HG03558 (cell line): ENCODE data around the gene TOP3A.
"Not testable (repeated sequence)": the region's sequence is repeated elsewhere in the genome, so short reads cannot be mapped to it uniquely, and the experiment has no call there.

Experiments used
- ATAC-seq: cut with Tn5 transposase; IDR thresholded peaks from one replicate; pipeline ENCODE4 v1.9.1; 2021; ENCODE audit warnings: moderate number of reproducible peaks; ENCODE audit not compliant: unreplicated experiment; ENCODE audit errors: extremely low read depth

The TOP3A gene, protein sequence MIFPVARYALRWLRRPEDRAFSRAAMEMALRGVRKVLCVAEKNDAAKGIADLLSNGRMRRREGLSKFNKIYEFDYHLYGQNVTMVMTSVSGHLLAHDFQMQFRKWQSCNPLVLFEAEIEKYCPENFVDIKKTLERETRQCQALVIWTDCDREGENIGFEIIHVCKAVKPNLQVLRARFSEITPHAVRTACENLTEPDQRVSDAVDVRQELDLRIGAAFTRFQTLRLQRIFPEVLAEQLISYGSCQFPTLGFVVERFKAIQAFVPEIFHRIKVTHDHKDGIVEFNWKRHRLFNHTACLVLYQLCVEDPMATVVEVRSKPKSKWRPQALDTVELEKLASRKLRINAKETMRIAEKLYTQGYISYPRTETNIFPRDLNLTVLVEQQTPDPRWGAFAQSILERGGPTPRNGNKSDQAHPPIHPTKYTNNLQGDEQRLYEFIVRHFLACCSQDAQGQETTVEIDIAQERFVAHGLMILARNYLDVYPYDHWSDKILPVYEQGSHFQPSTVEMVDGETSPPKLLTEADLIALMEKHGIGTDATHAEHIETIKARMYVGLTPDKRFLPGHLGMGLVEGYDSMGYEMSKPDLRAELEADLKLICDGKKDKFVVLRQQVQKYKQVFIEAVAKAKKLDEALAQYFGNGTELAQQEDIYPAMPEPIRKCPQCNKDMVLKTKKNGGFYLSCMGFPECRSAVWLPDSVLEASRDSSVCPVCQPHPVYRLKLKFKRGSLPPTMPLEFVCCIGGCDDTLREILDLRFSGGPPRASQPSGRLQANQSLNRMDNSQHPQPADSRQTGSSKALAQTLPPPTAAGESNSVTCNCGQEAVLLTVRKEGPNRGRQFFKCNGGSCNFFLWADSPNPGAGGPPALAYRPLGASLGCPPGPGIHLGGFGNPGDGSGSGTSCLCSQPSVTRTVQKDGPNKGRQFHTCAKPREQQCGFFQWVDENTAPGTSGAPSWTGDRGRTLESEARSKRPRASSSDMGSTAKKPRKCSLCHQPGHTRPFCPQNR

DNA sequence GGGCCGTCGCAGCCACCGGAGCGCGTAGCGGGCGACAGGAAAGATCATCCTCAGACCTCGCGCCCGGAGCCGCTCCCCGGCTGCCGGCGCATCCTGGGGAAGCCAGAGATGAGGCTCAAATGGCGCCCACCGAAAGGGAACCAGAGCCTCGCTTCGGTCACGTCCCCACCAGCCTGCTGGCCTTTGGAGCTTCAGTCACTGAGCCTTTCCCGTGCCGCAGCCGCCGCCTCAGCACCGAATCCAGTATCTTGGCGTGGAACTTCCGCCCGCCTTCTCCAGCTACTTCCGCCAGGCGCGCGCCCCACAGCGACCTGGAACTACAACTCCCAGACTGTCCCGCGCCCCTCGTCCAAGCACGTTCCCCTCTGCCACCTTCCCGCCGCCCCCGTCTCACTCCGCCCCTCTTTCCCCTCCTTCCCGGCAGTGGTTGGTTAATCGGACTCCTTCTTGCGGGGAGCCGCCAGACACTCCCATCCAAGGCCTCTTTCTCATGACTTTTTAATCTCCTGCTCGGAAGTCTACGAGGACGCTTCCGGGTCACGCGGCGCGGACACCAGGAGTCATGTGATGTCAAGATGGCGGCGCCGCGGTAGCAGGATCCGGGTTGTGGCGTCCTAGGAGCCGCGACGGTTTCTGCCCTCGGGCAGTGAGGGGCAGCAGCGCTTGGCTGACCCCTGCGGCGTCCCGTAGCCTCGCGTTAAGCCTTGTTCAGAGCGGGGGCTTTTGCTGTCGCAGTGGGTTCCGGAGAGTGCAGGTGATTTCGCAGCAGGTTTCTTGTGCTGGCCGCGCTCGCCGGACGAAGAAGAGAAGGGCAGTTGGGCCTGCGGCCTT lies at the start of gene TOP3A, which contains the start of gene SMCR8:
Gene TOP3A, minus strand, starts transcription at position 264 of the 831 bp plus-strand sequence. Its CDS starts 216 bp downstream, at position 48.
Gene SMCR8, plus strand, starts transcription at position 563 of the 831 bp plus-strand sequence. CDS start 497 bp downstream, outside the sequence.
- ATAC-seq: peak; percentile 68

DNA sequence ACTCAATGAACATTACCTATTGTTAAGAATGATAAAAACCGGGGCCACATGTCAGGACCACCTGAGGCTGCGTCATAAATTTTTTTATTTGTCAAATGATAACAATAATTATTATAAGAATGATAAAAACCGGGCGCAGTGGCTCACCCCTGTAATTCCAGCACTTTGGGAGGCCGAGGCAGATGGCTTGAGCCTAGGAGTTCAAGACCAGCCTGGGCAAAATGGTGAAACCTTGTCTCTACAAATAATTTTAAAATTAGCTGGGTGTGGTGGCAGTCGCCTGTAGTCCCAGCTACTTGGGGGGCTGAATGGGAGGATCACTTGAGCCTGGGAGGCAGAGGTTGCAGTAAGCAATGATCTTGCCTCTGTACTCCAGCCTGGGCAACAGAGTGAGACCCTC lies 49.4 kb upstream of the TOP3A start:
- ATAC-seq: no peak

DNA sequence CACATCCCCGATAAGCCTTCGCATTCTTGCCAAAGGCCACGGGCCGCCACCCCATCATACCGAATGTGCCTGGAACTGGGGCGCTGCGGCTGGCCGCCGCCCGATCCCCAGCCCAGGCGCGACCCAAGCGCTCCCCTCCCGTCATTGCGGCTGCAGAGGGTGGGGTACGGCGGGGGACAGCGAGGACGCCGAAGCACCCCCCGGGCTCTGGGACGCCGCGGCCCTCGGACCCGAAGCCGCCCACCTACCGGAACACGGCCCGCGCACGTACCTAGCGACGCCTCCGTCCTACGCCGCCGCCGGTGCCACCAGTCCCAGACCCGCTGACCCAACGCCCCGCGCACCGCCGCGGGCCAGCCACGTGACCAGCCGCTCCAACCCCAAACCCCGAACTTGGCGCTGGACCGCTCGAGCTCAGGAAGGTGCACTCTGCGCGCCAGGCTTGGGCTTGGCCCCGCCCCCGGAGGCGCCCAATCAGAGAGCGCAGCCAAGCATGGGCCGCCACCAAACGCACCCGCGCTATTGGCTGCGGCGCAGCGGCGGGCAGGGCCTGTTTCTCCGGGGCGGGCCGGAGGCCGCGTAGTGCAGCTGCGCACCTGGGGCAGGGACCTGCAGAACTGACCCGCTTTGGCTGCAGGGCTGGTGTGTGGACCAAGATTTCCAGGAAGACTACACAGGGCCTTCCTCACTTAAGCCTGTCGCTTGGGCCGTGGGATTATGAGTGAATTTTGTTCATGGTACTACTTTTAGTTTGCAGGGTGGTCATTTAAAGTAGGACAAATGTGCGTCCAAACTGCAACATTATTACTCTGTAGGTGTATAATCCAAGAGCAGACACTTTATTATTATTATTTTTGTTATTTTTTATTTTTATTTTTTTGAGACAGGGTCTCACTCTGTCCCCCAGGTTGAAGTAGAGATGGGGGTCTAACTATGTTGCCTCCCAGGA lies 48.6 kb upstream of the TOP3A start, which contains the start of gene SHMT1:
Gene SHMT1, minus strand, starts transcription at position 450 of the 949 bp plus-strand sequence. CDS start 7,569 bp downstream, outside the sequence.
- ATAC-seq: peak; percentile 90

DNA sequence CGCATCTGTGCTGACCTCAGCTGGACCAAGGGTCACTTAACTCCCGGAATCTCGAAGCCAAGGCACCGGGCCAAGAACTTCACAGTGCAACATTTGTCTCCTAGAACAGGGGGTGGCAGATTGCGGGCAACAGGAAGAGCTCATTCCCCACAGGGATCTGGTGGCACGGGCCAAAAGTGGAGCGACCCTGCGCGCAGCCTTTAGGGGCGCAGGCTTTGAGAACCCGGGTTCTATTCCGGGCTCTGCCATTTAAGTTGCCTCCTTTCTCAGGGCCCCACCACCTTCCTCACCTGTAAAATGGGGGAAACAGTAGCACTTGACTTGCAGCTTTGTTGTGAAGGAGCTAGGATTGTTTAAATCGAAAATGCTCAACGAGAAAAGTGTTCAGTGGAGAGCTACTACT lies 47.9 kb upstream of the TOP3A start:
- ATAC-seq: no peak

DNA sequence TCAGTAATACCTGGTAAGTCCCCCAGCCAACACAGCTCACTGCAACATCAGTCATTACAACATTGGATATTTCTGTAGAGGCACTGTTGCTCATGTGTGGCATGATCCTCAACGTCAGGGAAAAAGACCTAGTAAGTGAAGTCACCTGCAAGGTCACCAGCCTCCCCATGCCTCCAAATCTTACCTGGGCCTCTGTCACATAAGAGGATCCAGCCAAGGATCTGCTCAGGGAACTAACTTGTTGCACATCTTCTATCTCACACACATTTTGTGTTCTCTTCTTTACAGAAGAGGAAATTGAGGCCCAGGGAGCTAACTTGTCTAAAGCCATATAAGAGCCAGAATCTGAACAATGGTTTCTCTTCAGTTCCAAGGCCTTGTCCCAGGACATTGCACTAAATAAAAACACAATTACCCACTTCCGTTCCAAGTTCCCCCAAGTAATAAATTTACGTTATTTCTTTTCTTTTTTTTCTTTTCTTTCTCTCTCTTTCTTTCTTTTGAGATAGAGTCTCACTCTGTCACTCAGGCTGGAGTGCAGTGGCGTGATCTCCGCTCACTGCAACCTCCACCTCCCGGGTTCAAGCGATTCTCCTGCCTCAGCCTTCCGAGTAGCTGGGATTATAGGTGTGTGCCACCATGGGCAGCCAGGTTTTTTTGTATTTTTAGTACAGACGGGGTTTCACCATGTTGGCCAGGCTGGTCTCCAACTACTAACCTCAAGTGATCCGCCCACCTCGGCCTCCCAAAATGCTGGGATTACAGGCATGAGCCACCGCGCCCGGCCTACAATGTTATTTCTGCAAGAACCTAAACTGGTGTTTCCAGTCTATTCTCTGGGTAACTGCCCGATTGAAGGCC lies 47.3 kb upstream of the TOP3A start:
- ATAC-seq: no peak

DNA sequence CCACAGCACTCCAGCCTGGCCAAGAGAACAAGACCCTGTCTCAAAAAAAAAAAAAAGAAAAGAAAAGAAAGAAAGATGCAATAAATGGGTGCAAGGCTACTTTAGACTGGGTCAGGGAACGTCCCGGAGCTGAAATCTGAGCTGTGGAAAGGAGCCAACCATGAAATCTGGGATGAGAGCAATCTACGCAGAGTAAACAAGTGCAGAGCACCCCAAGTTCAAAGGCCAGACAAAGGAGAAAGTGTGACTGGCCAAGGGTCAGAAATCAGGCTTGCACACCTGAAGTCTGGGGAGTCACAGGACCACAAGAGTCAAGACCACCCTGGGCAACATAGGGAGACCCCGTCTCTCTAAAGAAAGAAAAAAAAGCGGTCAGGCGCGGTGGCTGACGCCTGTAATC lies 45.7 kb upstream of the TOP3A start:
- no peak for ATAC-seq

DNA sequence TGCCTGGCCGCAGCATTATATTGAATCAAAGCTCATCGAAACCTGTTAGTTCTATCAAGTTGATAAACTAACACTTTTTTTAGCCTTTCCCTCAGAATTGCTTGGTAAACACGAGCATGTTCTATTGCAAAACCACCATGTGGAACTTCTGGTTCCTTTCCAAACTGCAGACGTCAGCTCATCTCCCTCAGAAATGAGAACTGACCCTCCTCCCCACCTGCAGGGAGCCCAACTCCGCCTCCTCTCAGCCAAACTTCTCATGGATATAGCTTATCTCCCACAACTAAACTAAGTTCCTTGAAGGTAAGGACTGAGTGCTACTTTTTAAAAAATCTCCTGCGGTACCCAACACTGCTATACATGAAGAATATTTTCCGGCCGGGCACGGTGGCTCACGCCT lies 41.8 kb upstream of the TOP3A start:
- ATAC-seq: no peak

DNA sequence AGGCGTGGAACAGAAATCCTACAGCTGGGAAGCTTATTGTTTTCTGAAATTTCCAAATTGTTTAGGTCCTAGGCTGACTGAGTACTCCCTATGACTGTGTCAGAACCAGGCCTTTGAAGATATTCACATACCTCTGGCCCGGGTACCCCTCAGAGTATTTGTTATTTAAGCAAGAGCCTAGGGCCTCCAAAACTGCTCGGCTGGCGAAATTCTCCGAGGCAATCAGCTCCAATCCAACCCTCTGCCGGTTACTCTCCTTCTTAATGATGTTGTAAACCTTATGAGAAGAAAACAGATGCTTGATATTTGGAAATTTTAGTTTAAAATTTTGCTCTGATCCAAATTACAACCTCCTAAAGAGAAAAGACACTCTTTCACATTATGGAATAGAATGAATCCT lies 38.7 kb upstream of the TOP3A start:
- no peak for ATAC-seq

DNA sequence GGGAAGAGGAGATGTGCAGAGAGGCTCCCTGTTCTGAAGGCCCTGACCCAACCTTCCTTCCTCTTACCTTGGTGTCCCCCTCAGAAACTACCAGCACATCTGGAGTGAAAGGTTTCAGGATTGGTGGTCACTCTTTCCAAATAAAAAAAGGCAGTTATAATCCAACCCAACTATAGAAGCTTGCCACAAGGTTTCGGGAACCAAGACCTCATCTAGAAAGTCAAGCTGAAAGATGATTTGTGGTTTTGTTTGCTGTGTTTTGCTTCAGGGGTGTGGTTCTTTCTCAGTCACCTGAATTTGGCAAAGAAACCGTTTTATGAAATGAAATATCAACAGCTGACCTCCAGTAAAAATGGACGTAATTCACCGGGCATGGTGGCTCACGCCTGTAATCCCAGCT lies 29.2 kb upstream of the TOP3A start:
- ATAC-seq: no peak

DNA sequence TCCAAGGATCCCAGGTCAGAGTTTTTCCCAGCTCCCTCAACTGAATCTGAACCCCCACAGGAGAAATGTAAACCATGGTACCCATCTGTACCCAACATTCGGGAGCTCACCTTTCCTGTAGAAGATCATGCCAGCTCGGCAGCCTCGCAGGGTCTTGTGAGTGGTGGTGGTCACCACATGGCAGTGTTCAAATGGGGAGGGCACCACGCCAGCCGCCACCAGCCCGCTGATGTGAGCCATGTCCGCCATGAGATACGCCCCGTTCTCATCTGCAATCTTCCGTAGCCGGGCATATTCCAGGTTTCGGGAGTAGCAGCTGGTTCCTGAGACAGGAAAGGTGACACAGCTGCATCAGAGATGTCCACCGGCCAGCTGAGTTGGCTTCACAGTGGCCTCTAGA lies 25.1 kb upstream of the TOP3A start:
- ATAC-seq: no peak

DNA sequence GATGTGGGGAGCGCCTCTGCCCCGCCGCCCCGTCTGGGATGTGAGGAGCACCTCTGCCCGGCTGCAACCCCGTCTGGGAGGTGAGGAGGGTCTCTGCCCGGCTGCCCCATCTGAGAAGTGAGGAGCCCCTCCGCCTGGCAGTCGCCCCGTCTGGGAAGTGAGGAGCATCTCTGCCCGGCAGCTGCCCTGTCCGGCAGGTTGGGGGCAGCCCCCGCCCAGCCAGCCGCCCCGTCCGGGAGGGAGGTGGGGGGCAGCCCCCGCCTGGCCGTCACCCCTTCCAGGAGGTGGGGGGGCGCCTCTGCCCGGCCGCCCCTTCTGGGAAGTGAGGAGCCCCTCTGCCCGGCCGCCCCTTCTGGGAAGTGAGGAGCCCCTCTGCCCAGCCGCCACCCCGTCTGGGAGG lies 23.4 kb upstream of the TOP3A start:
- ATAC-seq: not testable (repeated sequence)

DNA sequence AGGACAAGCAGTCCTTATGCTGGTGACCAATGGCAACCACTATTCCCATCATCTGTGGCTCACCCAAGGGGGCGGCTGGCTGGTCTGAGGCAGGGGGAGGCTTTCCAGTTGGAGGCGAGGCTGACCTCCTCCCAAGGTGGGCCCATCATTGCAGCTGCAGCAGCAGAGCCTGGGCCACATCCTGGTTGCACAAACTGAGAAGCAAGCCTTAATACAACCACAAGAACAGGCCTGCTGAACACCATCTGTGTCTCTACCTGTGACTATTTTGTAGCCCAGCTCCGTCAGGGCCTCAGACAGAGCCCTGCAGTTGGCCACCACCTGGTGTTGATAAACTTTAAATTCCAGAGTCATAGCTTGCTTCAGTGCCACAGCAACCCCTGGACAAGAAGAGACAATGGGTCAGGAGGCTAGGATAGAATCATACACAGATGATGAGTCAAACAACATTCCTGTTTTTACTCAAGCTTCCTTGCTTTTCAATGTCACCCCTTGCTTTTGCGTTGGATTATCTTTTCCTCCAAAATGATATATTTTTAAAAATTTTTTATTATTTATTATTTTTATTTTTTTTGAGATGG lies 18.2 kb upstream of the TOP3A start:
- no peak for ATAC-seq

DNA sequence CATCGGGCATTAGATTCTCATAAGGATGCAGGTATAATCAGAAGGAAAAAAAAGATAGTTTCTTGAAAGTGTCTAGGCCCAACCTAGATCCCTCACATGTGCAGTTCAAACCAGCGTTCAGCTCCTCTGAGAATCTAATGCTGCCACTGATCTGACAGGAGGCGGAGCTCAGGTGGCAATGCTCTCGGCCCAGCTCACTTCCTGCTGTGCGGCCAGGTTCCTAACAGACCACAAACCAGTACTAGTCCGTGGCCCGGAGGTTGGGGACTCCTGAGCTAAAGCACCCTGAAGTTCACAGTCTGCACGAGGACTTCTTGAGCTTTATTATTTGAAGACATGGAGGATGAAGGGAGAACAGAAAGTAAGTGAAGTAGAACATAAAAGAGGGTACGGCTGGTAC lies 17.1 kb upstream of the TOP3A start:
- no peak for ATAC-seq

DNA sequence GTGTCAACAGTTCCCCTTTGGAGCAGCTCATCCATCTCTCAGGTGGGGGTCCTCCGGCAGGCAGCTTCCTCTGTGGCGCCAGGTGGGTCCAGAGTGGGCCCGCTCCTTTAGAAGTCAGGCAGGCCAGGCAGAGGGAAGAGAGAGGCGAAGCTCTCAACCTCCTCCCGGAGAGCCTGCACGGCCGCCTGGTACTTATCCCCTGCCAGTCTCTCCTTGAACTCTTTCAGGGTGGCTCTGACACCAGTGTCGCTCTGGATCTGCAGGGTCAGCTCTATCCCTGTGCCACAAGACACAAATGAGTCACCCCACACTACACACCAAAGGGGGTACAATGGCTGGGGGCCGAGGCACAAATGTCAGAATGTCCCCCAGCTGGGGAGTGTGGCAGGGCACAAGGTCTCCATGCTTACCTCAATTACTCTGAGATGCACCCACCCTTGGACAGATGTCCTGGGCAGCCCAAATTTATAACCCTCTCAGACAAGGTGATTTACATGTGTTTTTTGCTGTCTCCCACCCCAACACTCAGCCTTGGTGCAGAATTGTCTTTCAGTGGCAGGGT lies 13.9 kb upstream of the TOP3A start:
- ATAC-seq: no peak

DNA sequence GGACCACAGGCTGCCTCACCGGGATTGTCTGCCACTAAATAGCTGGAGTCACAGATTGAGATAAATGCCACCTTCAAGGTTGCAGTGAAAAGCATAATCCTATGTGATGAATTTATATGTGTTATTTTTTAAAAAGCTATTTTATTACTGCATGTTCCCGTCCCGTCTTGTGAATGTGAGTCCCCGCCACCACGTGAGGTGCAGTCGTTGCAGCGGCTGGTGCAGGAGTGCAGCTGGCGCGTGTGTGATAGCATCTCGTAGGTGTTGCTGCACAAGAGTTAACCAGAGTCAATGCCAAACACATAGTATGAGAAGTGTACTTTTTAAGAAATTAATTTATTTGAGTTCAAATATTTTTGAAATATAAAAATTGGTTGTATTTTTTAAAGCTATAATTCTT lies 12.8 kb upstream of the TOP3A start:
- ATAC-seq: no peak

DNA sequence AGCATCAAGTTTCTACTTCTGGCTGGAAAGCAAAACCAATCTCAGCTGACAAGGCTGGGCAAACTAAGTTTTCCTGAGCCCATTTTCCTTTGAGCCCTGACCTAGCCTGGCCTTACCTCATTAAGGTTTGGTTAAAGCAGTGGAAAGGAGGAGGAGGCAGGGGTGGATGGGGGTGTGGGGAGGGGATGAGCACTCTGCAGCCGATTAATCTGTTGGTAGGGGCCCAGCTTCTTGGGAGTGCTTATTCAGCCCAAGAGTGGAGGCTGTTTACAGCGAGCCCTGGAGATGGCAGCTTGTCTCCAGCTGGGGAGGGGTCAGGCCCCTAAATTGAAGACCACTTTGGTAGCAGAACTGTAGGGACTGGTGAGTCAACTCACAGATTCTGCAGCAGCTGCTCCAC lies 12.3 kb upstream of the TOP3A start:
- ATAC-seq: no peak

DNA sequence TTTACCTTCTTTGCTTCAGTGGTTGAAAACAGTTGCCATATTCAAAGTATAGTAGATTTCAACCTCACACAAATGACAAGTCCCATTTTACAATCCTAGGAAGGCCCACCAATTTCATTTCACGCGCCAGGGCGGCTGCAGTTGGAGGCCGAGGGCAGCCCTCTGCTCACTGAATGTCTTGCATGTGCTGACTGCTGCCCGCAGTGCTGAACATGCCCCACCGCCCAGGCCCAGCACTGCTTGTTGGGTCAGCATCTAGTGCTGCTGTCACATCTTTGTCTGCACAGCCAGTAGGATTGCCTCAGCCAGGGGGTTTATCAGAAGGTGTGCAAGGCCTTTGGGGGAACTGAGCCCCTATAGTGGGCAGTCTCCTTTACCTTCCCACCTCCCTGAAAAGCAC lies 11.8 kb upstream of the TOP3A start:
- ATAC-seq: no peak
